ENCODE measurements around the gene KDM1B. TPM values are rescaled to one million over a fixed set of nuclear protein-coding genes. Genes with fewer than 3 reads are reported as not detected.

The KDM1B gene
- total RNA-seq, 2 donors from 2014 or later, result 11.0 to 31.8 TPM

DNA sequence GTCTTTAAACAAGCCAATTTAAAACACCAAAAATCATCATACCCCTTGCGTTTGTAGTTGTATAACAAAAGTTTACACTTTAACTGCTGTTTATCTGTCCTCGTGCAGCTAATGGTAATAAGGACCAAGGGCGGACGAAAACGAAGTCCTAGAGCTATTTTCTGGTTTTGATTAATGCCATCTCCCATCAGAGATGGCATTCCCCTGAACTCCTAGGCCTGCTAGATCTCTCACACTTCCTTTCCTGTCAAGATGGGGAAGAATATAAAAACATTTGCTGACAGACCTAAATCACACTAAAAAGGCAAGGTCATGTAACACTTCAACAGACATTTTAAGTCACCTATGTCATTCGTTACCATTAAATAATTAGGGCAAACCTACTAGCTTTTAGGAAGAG lies 99.6 kb downstream of the KDM1B start:
- intact Hi-C loops (cut with DNase I), result no loop called here
- WGBS, result 75% methylated on average over 6 of the region's 6 CpGs

GRCh38 chr6:18259675-18260447 lies 104.6 kb downstream of the KDM1B start:
- Histone ChIP-seq H3K4me1 (replicated peaks) (no peaks in the 10 kb centered on the region), H3K4me3 (no peak overlapping the region), H3K36me3 (no peaks in the 10 kb centered on the region), H3K27ac (no peak overlapping the region), H3K9me3 (no peaks in the 10 kb centered on the region), H3K27me3 (replicated peaks; ENCODE audit: insufficient read depth) (no peaks in the 10 kb centered on the region)
- 88% methylated on average over 4 of the region's 4 CpGs for WGBS
- no peak for DNase-seq (ENCODE audit: low spot score)
- no peak for TF ChIP-seq POLR2AphosphoS5 (IDR thresholded peaks at IDR 0.05)
- no peak for TF ChIP-seq CTCF (IDR thresholded peaks at IDR 0.05)
- no peak for TF ChIP-seq POLR2A (IDR thresholded peaks at IDR 0.05)
- intact Hi-C loops (cut with DNase I), result loop anchor here (5.0 kb wide), 2 partner anchors 103 to 273 kb away; partner anchors contain the start of genes KDM1B, KIF13A and TPMT

More for the DNA sequence above, 99.6 kb downstream of the KDM1B start:
- H3K27me3 ChIP-seq (replicated peaks; ENCODE audit: insufficient read depth), result no peaks in the 10 kb centered on the region
- no peaks in the 10 kb centered on the region for H3K4me1 ChIP-seq (replicated peaks)
- H3K27ac ChIP-seq, result no peak overlapping the region
- TF ChIP-seq POLR2A (IDR thresholded peaks at IDR 0.05), result no peak
- no peak for TF ChIP-seq CTCF (IDR thresholded peaks at IDR 0.05)
- TF ChIP-seq POLR2AphosphoS5 (IDR thresholded peaks at IDR 0.05), result no peak
- H3K9me3 ChIP-seq, result no peaks in the 10 kb centered on the region
- H3K36me3 ChIP-seq, result no peaks in the 10 kb centered on the region
- H3K4me3 ChIP-seq, result no peak overlapping the region
- DNase-seq (ENCODE audit: low spot score), result no peak

DNA sequence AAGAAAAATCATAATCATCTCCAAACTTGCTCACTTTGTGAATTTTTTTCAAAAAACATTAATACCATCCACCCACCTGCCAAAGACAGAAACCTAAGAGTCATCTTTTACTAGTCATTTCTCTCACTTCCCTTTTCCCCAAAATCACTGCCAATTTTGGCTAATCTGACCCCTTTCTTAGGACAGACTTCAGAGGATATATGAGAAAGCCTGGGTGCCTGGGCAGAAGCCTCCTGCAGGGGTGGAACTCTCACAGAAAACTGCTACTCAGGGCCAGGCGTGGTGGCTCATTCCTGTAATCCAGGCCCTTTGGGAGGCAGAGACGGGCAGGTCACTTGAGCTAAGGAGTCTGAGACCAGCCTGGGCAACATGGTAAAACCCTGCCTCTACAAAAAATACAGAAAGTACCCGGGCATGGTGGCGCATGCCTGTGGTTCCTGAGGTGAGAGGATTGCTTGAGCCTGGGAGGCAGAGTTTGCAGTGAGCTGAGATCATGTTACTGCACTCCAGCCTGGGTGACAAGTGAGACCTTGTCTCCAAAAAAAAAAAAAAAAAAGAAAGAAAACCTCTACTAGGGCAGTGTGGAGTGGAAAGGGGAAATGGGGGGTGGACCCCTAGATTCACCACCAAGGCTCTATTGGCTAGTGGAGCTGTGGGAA lies 105.4 kb downstream of the KDM1B start:
- Histone ChIP-seq H3K27ac (no peak overlapping the region), H3K9me3 (no peaks in the 10 kb centered on the region), H3K27me3 (replicated peaks; ENCODE audit: insufficient read depth) (no peaks in the 10 kb centered on the region), H3K4me3 (no peak overlapping the region), H3K36me3 (no peaks in the 10 kb centered on the region), H3K4me1 (replicated peaks) (no peaks in the 10 kb centered on the region)
- intact Hi-C loops (cut with DNase I), result loop anchor here (5.0 kb wide), 2 partner anchors 103 to 273 kb away; partner anchors contain the start of genes KDM1B, KIF13A and TPMT
- WGBS, result 58% methylated on average over 4 of the region's 4 CpGs
- TF ChIP-seq CTCF (IDR thresholded peaks at IDR 0.05) (no peak), POLR2A (IDR thresholded peaks at IDR 0.05) (no peak), POLR2AphosphoS5 (IDR thresholded peaks at IDR 0.05) (no peak)
- no peak for DNase-seq (ENCODE audit: low spot score)

- H3K4me3 ChIP-seq, result no peak overlapping the region
- no peak for DNase-seq (ENCODE audit: low spot score)
- H3K27me3 ChIP-seq (replicated peaks; ENCODE audit: insufficient read depth), result no peaks in the 10 kb centered on the region
- no peaks in the 10 kb centered on the region for H3K9me3 ChIP-seq
- H3K4me1 ChIP-seq (replicated peaks), result no peaks in the 10 kb centered on the region
- H3K36me3 ChIP-seq, result no peaks in the 10 kb centered on the region
- intact Hi-C loops (cut with DNase I), result loop anchor here (5.0 kb wide), 2 partner anchors 105 to 275 kb away; partner anchors contain the start of genes KDM1B, KIF13A and TPMT
- H3K27ac ChIP-seq, result no peak overlapping the region
- TF ChIP-seq POLR2AphosphoS5 (IDR thresholded peaks at IDR 0.05) (no peak), POLR2A (IDR thresholded peaks at IDR 0.05) (no peak), CTCF (IDR thresholded peaks at IDR 0.05) (no peak)
- WGBS, result 69% methylated on average over 6 of the region's 6 CpGs
Observed at GRCh38 chr6:18261877-18262276, 106.7 kb downstream of the KDM1B start.

All from prostate gland (tissue), 2 donors.